Medulla oblongata (tissue), 1 donor: ENCODE data around the gene ARHGEF11.

Experiments
- DNase-seq: peaks from one replicate; pipeline ENCODE4 v3.0.0-alpha.2; 2015; ENCODE audit errors: extremely low spot score

ARHGEF11 gene

GRCh38 chr1:156910309-156910782 is 135.2 kb downstream of the ARHGEF11 start:
- peak; percentile 21 for DNase-seq

- no peak for DNase-seq
Observed at GRCh38 chr1:156909671-156910070, 135.9 kb downstream of the ARHGEF11 start.

GRCh38 chr1:156908955-156909354 is 136.6 kb downstream of the ARHGEF11 start:
- no peak for DNase-seq

GRCh38 chr1:156908541-156908940 is 137.0 kb downstream of the ARHGEF11 start:
- DNase-seq: no peak

- no peak for DNase-seq
Observed at GRCh38 chr1:156906206-156906906, 139.2 kb downstream of the ARHGEF11 start.

- no peak for DNase-seq
Observed at GRCh38 chr1:156905651-156906050, 139.9 kb downstream of the ARHGEF11 start.

- no peak for DNase-seq
Observed at GRCh38 chr1:156905176-156905575, 140.4 kb downstream of the ARHGEF11 start.

GRCh38 chr1:156904187-156904959 is 141.2 kb downstream of the ARHGEF11 start:
- DNase-seq: no peak

GRCh38 chr1:156903328-156904091 is 142.0 kb downstream of the ARHGEF11 start:
- DNase-seq: no peak

GRCh38 chr1:156901966-156902915 is 143.3 kb downstream of the ARHGEF11 start:
- no peak for DNase-seq

- no peak for DNase-seq
Observed at GRCh38 chr1:156901590-156901900, 144.0 kb downstream of the ARHGEF11 start.

GRCh38 chr1:156900896-156901589 is 144.5 kb downstream of the ARHGEF11 start:
- DNase-seq: no peak

GRCh38 chr1:156899956-156900718 is 145.4 kb downstream of the ARHGEF11 start:
- DNase-seq: no peak

- no peak for DNase-seq
Observed at GRCh38 chr1:156898971-156899664, 146.4 kb downstream of the ARHGEF11 start.

GRCh38 chr1:156898161-156898566 is 147.4 kb downstream of the ARHGEF11 start:
- no peak for DNase-seq

GRCh38 chr1:156897078-156897825 is 148.3 kb downstream of the ARHGEF11 start:
- DNase-seq: no peak

GRCh38 chr1:156896490-156897033 is 149.0 kb downstream of the ARHGEF11 start:
- DNase-seq: no peak

GRCh38 chr1:156895927-156896326 is 149.6 kb downstream of the ARHGEF11 start:
- DNase-seq: no peak
